IMR-90 (cell line): ENCODE data around the gene GPAT3. TPM values are rescaled to one million over a fixed set of nuclear protein-coding genes. Genes with fewer than 3 reads are reported as not detected.

Experiments
- ATAC-seq: fragments of 200-7000 bp; cut with Tn5 transposase; 2 replicates; pipeline ENCODE4 v1.9.1; 2020; ENCODE audit warnings: low read depth, mild to moderate bottlenecking, moderate library complexity
- BruUV-seq: library from RNA; stranded (reverse); fragments of 400-500 nt; replicated peaks from 2 replicates; lab custom pipeline; 2021; lab: Mats Ljungman, UMichigan
- CTCF ChIA-PET: fragments of 300-600 bp; formaldehyde crosslinking; extraction: SDS; loops from one replicate; lab custom pipeline; 2021; ENCODE audit warnings: antibody characterized with exemption; lab: Yijun Ruan, JAX
- POLR2A ChIA-PET: fragments of 300-600 bp; sonication (Branson Sonifier 250); formaldehyde crosslinking; loops from one replicate; lab custom pipeline; 2022; ENCODE audit warnings: antibody characterized with exemption; ENCODE audit not compliant: unreplicated experiment; lab: Charles Lee
- DNase-seq: peaks from one replicate; pipeline ENCODE4 v3.0.0; 2013
- H2AFZ ChIP-seq: replicated peaks from 2 replicates; pipeline ENCODE3; 2013; ENCODE audit warnings: low read length, mild to moderate bottlenecking; ENCODE audit not compliant: poor library complexity
- H2AK5ac ChIP-seq: 2 replicates; pipeline ENCODE4 v1.6.1; 2013; ENCODE audit warnings: low read depth, low read length, inconsistent platforms
- H2AK9ac ChIP-seq: replicated peaks from 2 replicates; pipeline ENCODE3; 2013; ENCODE audit warnings: mild to moderate bottlenecking, low read depth, low read length, moderate library complexity; ENCODE audit not compliant: poor library complexity
- H2BK120ac ChIP-seq: 2 replicates; pipeline ENCODE4 v1.6.1; 2013; ENCODE audit warnings: low read depth, low read length, inconsistent platforms
- H2BK15ac ChIP-seq: 3 replicates; pipeline ENCODE4 v1.6.1; 2013; ENCODE audit warnings: low read depth, low read length, inconsistent platforms
- H2BK20ac ChIP-seq: 2 replicates; pipeline ENCODE4 v1.6.1; 2013; ENCODE audit warnings: low read depth, mild to moderate bottlenecking, inconsistent platforms, low read length, moderate library complexity
- H2BK5ac ChIP-seq: 2 replicates; pipeline ENCODE4 v1.6.1; 2013; ENCODE audit warnings: mild to moderate bottlenecking, low read depth, low read length, inconsistent platforms; ENCODE audit not compliant: poor library complexity, severe bottlenecking
- H3K14ac ChIP-seq: replicated peaks from 2 replicates; pipeline ENCODE4 v1.6.1; 2013; ENCODE audit warnings: low read depth, low read length, inconsistent platforms
- H3K18ac ChIP-seq: 2 replicates; pipeline ENCODE4 v1.6.1; 2013; ENCODE audit warnings: low read depth, low read length, control low read depth
- H3K23ac ChIP-seq: 2 replicates; pipeline ENCODE4 v1.6.1; 2013; ENCODE audit warnings: low read depth, low read length, inconsistent platforms
- H3K27ac ChIP-seq: 2 replicates; pipeline ENCODE4 v1.5.1; 2013; ENCODE audit warnings: mild to moderate bottlenecking, control low read depth, low read length; ENCODE audit not compliant: insufficient read depth
- H3K27me3 ChIP-seq: 2 replicates; pipeline ENCODE4 v1.6.1; 2013; ENCODE audit warnings: low read length; ENCODE audit not compliant: control insufficient read depth, insufficient read depth
- H3K36me3 ChIP-seq: 2 replicates; pipeline ENCODE4 v1.6.1; 2013; ENCODE audit warnings: low read length, mixed read lengths; ENCODE audit not compliant: control insufficient read depth, insufficient read depth
- H3K4ac ChIP-seq: 2 replicates; pipeline ENCODE4 v1.6.1; 2013; ENCODE audit warnings: low read depth, low read length, inconsistent platforms
- H3K4me1 ChIP-seq: 2 replicates; pipeline ENCODE4 v1.6.1; 2013; ENCODE audit warnings: low read length, mixed read lengths; ENCODE audit not compliant: control insufficient read depth, insufficient read depth
- H3K4me2 ChIP-seq: 2 replicates; pipeline ENCODE4 v1.6.1; 2013; ENCODE audit warnings: low read depth, mild to moderate bottlenecking, control low read depth, low read length, moderate library complexity
- H3K4me3 ChIP-seq: 2 replicates; pipeline ENCODE4 v1.5.1; 2013; ENCODE audit warnings: low read depth, mild to moderate bottlenecking, control low read depth, low read length, moderate library complexity; ENCODE audit not compliant: insufficient read depth
- H3K56ac ChIP-seq: 2 replicates; pipeline ENCODE4 v1.6.1; 2013; ENCODE audit warnings: low read length, inconsistent platforms; ENCODE audit not compliant: insufficient read depth; ENCODE audit errors: extremely low read depth
- H3K79me1 ChIP-seq, 2 experiments: 2 replicates each; pipeline ENCODE4 v1.6.1; 2013; ENCODE audit warnings: low read length in 2 of 2, inconsistent platforms in 1 of 2, low read depth in 1 of 2
- H3K9ac ChIP-seq: 2 replicates; pipeline ENCODE4 v1.6.1; 2013; ENCODE audit warnings: low read depth, low read length, control low read depth
- H3K9me1 ChIP-seq: 2 replicates; pipeline ENCODE4 v1.6.1; 2013; ENCODE audit warnings: low read length, inconsistent platforms; ENCODE audit not compliant: insufficient read depth
- H3K9me3 ChIP-seq: 2 replicates; pipeline ENCODE4 v1.6.1; 2013; ENCODE audit warnings: low read length; ENCODE audit not compliant: control insufficient read depth, insufficient read depth
- H4K20me1 ChIP-seq: 2 replicates; pipeline ENCODE4 v1.6.1; 2013; ENCODE audit warnings: low read length, inconsistent platforms; ENCODE audit not compliant: insufficient read depth
- H4K5ac ChIP-seq: 2 replicates; pipeline ENCODE4 v1.6.1; 2013; ENCODE audit warnings: mild to moderate bottlenecking, low read depth, low read length, control low read depth
- H4K8ac ChIP-seq, 2 experiments: 2 replicates each; pipeline ENCODE4 v1.6.1; 2013; ENCODE audit warnings: low read depth in 2 of 2, low read length in 2 of 2, control low read depth in 1 of 2, inconsistent platforms in 1 of 2
- H4K91ac ChIP-seq: 2 replicates; pipeline ENCODE4 v1.6.1; 2013; ENCODE audit warnings: low read depth, low read length, inconsistent platforms; ENCODE audit not compliant: insufficient read depth
- CHD1 ChIP-seq: IDR thresholded peaks from 2 replicates; pipeline ENCODE4 v1.6.1; 2012; ENCODE audit warnings: low read depth, low read length, improper control_type of control experiment
- FOS ChIP-seq: fragments of 150-350 bp; IDR thresholded peaks from 2 replicates; pipeline ENCODE4 v1.6.1; 2016; ENCODE audit warnings: low read depth, low read length
- NFE2L2 ChIP-seq: fragments of 150-350 bp; IDR thresholded peaks from 2 replicates; pipeline ENCODE4 v1.6.1; 2016; ENCODE audit warnings: low read depth, mild to moderate bottlenecking, low read length
- RAD21 ChIP-seq: IDR thresholded peaks from 2 replicates; pipeline ENCODE4 v1.6.1; 2012; ENCODE audit warnings: low read length, improper control_type of control experiment
- RCOR1 ChIP-seq: IDR thresholded peaks from 2 replicates; pipeline ENCODE4 v1.6.1; 2012; ENCODE audit warnings: mild to moderate bottlenecking, low read length, improper control_type of control experiment; ENCODE audit not compliant: insufficient replicate concordance
- WGBS, 2 experiments: methylation state at CpG; one replicate each; pipeline versions ENCODE4 v1.1.5 to v1.1.7; 2013; ENCODE audit warnings: missing lambda C conversion rate in 2 of 2; ENCODE audit not compliant: insufficient read length in 1 of 2; ENCODE audit errors: extremely low coverage in 2 of 2; 5-methylcytosine and 5-hydroxymethylcytosine counted together
- dilution Hi-C: fragments of 300-500 bp; cut with HindIII; formaldehyde crosslinking; loops from one replicate; pipeline ENCODE4 v1.14.3; 2018; ENCODE audit warnings: low sequenced_read_pairs; ENCODE audit not compliant: unreplicated experiment
- in situ Hi-C: fragments of 300-500 bp; cut with MboI; formaldehyde crosslinking; loops from 3 replicates; pipeline ENCODE4 v1.14.3; 2019; ENCODE audit warnings: low sequenced_read_pairs, inconsistent platforms, mixed read lengths
- intact Hi-C: fragments of 100-400 bp; cut with micrococcal nuclease; formaldehyde crosslinking; loops from 2 replicates; pipeline ENCODE4 v1.10.0; 2022
- polyA plus RNA-seq, 3 experiments: library from polyadenylated mRNA; depleted of rRNA; stranded (reverse); fragments of >200 nt; gene quantifications; 2 replicates each; pipeline ENCODE4 v1.2.3, GENCODE V29; 2012; ENCODE audit warnings: low replicate concordance in 1 of 3
- total RNA-seq: library from RNA; depleted of rRNA; stranded (reverse); fragments of >200 nt; gene quantifications from 2 replicates; pipeline ENCODE4 v1.2.3, GENCODE V29; 2012
- TF ChIP-seq, protein P1 (sequence below): fragments of 150-350 bp; IDR thresholded peaks from 2 replicates; pipeline ENCODE4 v1.6.1; 2016; ENCODE audit warnings: low read depth, mild to moderate bottlenecking, low read length, moderate library complexity, borderline replicate concordance
- TF ChIP-seq, protein P2 (sequence below): conservative IDR thresholded peaks from 2 replicates; pipeline ENCODE4 v1.5.1; 2012; ENCODE audit warnings: mild to moderate bottlenecking, low read depth, low read length, improper control_type of control experiment

GPAT3 gene
- total and polyA plus RNA-seq, 2 of the 4 experiments (the other 2 are of a cell fraction) = 1.3 to 2.9 TPM

DNA sequence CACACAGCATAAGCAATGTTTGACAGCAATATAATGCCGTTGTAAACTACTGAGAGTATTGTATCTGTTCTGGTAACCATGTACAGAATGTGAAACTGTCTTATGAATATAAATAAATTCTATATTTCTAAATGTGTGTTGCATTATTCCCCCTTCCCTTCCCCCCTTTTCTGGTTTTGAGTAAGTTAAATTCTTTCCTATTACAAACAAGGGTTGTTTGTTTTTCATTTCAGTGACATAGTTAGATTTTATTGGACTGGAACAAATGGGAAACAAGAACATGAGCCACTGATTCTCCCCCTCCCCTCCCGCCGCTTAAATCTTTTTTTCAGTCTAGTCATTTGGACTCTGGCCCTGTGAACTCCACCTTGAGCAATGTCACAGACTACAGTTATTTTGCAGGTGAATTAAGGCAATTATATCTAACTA is 69.8 kb downstream of the GPAT3 start:
- H3K56ac ChIP-seq = no peak overlapping the region
- no peaks in the 10 kb centered on the region for H3K27me3 ChIP-seq
- H3K27ac ChIP-seq = no peak overlapping the region
- H3K18ac ChIP-seq = no peak overlapping the region
- ATAC-seq (no peak), DNase-seq (no peak)
- H2AK5ac ChIP-seq = no peak overlapping the region
- no peak overlapping the region for H3K9ac ChIP-seq
- H4K8ac ChIP-seq = no peak overlapping the region
- no peaks in the 10 kb centered on the region for H3K79me1 ChIP-seq
- H3K4me2 ChIP-seq = no peak overlapping the region
- H3K36me3 ChIP-seq = no peaks in the 10 kb centered on the region
- dilution Hi-C loops = no loop called here
- no peaks in the 10 kb centered on the region for H4K20me1 ChIP-seq
- H2BK15ac ChIP-seq = no peak overlapping the region
- BruUV-seq = no TSS peak
- no peak overlapping the region for H3K4me3 ChIP-seq
- no peaks in the 10 kb centered on the region for H3K9me1 ChIP-seq
- no peak overlapping the region for H2AFZ ChIP-seq
- ChIA-PET CTCF (no interaction called here), POLR2A (no interaction called here)
- H2BK20ac ChIP-seq = no peak overlapping the region
- no peak for TF ChIP-seq RAD21
- TF ChIP-seq NFE2L2 = no peak
- TF ChIP-seq CHD1 = no peak
- no peak for TF ChIP-seq FOS
- TF ChIP-seq RCOR1 = no peak
- TF ChIP-seq, protein P1, sequence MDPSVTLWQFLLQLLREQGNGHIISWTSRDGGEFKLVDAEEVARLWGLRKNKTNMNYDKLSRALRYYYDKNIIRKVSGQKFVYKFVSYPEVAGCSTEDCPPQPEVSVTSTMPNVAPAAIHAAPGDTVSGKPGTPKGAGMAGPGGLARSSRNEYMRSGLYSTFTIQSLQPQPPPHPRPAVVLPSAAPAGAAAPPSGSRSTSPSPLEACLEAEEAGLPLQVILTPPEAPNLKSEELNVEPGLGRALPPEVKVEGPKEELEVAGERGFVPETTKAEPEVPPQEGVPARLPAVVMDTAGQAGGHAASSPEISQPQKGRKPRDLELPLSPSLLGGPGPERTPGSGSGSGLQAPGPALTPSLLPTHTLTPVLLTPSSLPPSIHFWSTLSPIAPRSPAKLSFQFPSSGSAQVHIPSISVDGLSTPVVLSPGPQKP = no peak
- TF ChIP-seq, protein P2, sequence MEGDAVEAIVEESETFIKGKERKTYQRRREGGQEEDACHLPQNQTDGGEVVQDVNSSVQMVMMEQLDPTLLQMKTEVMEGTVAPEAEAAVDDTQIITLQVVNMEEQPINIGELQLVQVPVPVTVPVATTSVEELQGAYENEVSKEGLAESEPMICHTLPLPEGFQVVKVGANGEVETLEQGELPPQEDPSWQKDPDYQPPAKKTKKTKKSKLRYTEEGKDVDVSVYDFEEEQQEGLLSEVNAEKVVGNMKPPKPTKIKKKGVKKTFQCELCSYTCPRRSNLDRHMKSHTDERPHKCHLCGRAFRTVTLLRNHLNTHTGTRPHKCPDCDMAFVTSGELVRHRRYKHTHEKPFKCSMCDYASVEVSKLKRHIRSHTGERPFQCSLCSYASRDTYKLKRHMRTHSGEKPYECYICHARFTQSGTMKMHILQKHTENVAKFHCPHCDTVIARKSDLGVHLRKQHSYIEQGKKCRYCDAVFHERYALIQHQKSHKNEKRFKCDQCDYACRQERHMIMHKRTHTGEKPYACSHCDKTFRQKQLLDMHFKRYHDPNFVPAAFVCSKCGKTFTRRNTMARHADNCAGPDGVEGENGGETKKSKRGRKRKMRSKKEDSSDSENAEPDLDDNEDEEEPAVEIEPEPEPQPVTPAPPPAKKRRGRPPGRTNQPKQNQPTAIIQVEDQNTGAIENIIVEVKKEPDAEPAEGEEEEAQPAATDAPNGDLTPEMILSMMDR = no peak
- no peak overlapping the region for H4K5ac ChIP-seq
- in situ Hi-C loops = no loop called here
- H3K23ac ChIP-seq = no peak overlapping the region
- peaks cover 4% of the 10 kb centered on the region for H3K4me1 ChIP-seq
- H3K14ac ChIP-seq = no peak overlapping the region
- no peak overlapping the region for H2AK9ac ChIP-seq
- no peak overlapping the region for H2BK5ac ChIP-seq
- WGBS, 2 experiments = no CpG with 5 or more reads among the region's 3 CpGs
- intact Hi-C loops = no loop called here
- no peak overlapping the region for H3K4ac ChIP-seq
- no peak overlapping the region for H4K91ac ChIP-seq
- H2BK120ac ChIP-seq = no peak overlapping the region
- H3K9me3 ChIP-seq = no peaks in the 10 kb centered on the region
